Mammary epithelial cell (primary cell): ENCODE results near the gene RHOBTB1.
"Not testable (repeated sequence)": the region's sequence is repeated elsewhere in the genome, so short reads cannot be mapped to it uniquely, and the experiment has no call there.

Source experiments
- CTCF ChIP-seq, 2 donors: IDR thresholded peaks in 1 of 2; conservative IDR thresholded peaks in 1 of 2; 2 replicates each; pipeline ENCODE4 v1.5.1; 2011 to 2012; ENCODE audit warnings: inconsistent platforms in 2 of 2, low read length in 2 of 2, mild to moderate bottlenecking in 2 of 2, control low read depth in 1 of 2, low read depth in 1 of 2; ENCODE audit not compliant: insufficient read depth in 1 of 2; ENCODE audit errors: extremely low read depth in 1 of 2
- EZH2 ChIP-seq: IDR thresholded peaks from 2 replicates; pipeline ENCODE4 v1.6.1; 2012; ENCODE audit warnings: low read length, inconsistent platforms, borderline replicate concordance

DNA sequence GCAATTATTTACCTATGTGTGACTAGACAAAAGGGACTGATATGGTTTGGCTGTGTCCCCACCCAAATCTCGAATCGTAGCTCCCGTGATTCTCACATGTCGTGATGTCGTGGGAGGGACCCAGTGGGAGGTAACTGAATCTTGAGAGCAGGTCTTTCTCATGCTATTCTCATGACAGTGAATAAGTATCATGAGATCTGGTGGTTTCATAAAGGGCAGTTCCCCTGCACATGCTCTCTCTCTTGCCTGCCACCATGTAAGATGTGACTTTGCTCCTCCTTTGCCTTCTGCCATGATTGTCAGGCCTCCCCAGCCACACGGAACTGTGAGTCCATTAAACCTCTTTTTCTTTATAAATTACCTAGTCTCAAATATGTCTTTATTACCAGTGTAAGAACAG lies 37.2 kb downstream of the RHOBTB1 start:
- TF ChIP-seq CTCF (conservative IDR thresholded peaks at IDR 0.05 in 1 of 2, IDR thresholded peaks at IDR 0.05 in 1 of 2; ENCODE audit: extremely low read depth in 1 of 2, insufficient read depth in 1 of 2, low read depth in 1 of 2, low read length in 2 of 2); EZH2: not testable (repeated sequence)
